ENCODE data around the gene APOLD1. TPM values are rescaled to one million over a fixed set of nuclear protein-coding genes. Genes with fewer than 3 reads are reported as not detected.
A peak's percentile ranks its signal among the peaks of the same experiment; 100 is the strongest.
"Not testable (repeated sequence)": the region's sequence is repeated elsewhere in the genome, so short reads cannot be mapped to it uniquely, and the experiment has no call there.

The APOLD1 gene
- total RNA-seq, 1 donor from 2014 or later, result 31.9 TPM

DNA sequence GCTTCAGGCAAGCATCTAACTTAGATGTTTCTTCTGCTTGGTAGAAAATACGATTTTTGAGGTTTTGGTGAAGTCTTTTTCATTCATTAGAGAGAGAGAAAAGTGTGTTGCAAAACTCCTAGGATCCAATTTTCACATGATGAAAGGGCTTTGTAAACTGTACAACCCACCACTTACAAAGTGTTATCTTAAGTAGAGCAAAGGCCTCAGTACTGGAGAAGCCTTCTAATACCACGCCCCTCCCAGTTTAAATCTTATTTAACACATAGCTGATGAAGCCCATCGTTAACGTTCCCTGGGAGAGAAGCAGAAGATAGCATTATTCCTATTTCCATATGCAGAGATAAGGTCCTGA is 869 bp downstream of the APOLD1 start:
- DNase-seq (ENCODE audit: low read depth in 2 of 2), result no peak

DNA sequence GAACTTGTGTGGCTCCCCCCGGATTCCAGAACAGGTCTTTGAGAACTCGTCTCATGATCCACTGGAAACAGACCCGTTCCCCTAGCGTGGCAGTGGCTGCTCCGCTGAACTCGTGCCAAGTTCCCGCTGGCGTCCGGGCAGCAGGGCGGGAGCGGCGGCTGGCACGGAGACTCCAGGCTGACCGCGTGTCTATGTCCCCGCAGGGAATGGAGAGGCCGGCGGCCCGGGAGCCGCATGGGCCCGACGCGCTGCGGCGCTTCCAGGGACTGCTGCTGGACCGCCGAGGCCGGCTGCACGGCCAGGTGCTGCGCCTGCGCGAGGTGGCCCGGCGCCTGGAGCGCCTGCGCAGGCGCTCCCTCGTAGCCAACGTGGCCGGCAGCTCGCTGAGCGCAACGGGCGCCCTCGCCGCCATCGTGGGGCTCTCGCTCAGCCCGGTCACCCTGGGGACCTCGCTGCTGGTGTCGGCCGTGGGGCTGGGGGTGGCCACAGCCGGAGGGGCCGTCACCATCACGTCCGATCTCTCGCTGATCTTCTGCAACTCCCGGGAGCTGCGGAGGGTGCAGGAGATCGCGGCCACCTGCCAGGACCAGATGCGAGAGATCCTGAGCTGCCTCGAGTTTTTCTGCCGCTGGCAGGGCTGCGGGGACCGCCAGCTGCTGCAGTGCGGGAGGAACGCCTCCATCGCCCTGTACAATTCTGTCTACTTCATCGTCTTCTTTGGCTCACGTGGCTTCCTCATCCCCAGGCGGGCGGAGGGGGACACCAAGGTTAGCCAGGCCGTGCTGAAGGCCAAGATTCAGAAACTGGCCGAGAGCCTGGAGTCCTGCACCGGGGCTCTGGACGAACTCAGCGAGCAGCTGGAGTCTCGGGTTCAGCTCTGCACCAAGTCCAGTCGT is 1.5 kb downstream of the APOLD1 start:
- peak; percentile 90 to 91 for DNase-seq (ENCODE audit: low read depth in 2 of 2)

DNA sequence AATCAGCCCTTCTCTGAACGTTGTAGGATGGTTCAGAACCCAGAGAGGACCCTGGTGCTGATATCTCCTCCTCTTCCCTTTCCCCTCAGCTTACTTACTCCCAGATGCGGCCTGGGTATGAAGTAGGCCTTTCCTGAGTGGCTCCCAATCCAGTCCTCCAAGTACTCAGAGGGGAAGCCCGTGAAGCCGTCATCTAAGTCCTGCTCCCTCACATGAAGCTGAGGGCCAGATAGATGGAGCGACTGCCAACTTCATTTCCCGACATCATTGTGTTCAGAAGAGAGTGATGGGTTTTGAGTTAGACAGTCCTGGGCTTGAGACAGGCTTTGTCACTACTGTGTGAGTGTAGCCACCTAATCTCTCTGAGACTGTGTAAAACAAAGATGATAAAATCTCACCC is 2.7 kb downstream of the APOLD1 start:
- peak; percentile 42 to 85 for DNase-seq (ENCODE audit: low read depth in 2 of 2)

DNA sequence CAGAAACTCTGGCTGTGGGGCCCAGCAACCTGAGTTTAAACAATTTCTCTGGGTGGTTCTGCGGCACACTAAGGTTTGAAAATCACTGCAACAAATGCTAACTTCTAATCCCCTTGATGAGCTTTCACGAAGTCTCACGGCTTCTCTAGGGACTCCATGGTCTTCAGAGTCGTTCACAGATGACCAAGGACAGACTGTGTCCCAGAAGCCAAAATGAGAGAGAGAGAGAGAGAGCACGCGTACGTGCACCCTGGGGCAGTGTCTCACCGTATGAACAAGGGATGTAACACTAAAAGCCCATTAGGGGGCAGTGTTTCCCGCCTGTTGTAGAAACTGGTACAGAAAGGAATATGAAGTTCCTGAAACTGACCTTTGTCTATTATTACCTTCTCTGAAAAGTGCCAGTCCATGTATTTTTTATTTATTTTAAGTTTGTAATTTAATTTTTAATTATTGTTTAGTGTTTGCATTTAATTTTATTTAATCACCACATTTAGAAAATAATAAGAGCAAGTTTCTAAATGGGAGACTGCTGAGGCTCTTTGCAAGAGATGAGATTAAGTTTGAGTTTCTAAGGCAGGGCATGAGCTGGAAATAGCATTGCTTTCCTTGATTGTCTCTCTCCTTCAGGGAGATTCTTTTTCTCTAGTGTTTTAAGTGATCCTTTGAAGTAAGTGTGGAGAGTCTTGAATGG is 3.4 kb downstream of the APOLD1 start:
- peak; percentile 90 to 91 for DNase-seq (ENCODE audit: low read depth in 2 of 2)

DNA sequence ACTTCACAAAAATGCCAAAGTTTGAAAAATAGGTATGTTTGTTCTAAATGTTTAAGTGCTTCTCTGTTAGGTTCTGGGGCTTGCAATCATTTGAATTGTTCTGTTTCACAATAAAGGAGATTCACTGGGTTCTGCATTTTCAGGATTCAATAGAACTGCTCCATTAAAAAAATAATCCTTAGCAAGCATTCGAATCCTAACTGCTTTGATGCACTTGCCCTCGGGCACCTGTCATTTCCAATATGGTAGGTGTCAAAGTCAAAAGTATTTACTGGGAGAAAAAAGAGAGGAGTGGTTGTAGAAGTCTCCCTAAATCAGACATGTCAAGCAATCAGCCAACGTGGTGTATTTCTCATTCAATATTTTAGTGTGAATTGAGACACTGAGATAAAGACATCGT is 5.5 kb downstream of the APOLD1 start:
- DNase-seq (ENCODE audit: low read depth in 2 of 2), result no peak

DNA sequence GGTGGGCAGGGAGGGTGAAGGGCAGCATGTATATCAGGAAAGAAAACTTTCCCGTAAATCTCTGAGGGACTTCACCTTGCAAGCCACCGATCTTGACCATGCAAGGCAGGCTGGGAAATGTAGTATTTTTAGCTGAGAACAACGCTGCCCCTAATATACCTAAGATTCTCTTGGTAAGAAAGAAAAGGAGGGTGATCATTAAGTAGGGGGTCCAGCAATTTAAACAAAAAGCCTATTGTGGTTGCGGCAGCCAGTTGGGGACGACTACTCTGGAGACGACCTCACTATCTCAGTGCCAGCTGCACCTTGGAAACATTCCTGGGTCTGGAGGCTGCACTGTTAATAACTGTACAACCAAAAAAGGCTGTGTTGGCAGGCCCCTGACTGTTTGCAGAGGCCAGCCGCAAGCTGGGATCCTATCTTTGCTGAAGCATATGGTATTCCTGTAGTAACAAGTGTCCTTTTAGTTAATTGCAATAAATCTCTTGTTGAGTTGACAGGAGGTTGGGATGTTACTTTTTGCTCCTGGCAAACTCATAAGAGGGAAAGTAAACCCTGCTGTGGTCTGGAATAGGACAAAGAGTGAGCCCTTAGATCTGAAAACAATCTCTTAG is 6.4 kb downstream of the APOLD1 start:
- peak; percentile 30 to 43 for DNase-seq (ENCODE audit: low read depth in 2 of 2)

DNA sequence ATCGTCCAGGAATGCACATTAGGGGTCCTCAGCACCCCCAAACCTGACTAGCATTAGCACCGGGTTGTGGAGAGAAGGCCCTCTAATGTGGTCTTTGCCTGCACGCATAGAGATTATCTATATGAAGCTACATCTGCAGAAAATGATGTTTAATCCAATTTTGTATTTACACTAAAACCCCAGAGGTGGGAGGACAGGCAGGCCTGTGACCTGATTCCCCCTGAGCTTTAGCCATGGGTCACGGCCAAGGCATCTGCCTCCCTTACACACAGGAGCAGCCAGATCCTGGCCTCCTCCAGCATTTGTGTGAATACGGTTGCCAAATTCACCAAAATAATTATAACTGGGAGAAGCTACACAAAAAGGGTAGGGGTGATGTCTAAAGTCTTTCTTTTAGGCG is 7.0 kb downstream of the APOLD1 start:
- no peak for DNase-seq (ENCODE audit: low read depth in 2 of 2)

DNA sequence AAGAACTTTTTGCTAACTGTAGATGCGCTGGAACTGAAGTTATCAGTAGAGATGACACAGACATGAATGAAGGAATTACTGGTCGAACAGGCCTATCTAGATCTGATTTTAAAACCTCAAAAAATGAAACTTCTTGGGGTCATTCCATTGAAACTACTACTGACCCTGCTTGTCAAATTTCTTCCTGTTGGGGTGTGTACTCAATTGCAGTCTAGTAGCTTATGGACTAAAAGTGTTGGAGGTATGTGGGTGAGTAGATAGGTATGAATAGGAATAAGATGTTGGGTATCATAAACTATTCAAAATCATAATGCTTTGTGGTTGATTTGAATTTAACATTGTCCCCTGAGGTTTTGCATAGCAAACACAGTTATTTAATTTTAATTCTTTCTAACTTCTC is 9.2 kb downstream of the APOLD1 start:
- no peak for DNase-seq (ENCODE audit: low read depth in 2 of 2)

DNA sequence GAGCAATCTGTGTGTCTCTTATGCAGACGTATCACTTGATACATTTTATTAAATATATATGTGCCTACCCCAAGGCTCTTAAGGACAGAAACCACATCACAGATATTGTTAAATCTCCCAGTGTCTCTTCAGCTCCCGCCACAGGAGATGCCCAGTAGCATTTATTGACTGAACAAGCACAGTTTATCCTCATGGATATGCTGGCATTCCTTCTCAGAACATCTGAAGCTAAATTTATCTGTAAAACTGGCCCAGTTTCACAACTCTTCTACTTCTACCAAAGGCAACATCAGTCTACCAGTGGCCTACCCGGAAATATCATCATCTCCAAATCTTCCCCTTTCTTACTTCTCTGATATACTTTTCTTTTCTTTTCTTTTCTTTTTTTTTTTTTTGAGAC is 10.7 kb downstream of the APOLD1 start:
- no peak for DNase-seq (ENCODE audit: low read depth in 2 of 2)

DNA sequence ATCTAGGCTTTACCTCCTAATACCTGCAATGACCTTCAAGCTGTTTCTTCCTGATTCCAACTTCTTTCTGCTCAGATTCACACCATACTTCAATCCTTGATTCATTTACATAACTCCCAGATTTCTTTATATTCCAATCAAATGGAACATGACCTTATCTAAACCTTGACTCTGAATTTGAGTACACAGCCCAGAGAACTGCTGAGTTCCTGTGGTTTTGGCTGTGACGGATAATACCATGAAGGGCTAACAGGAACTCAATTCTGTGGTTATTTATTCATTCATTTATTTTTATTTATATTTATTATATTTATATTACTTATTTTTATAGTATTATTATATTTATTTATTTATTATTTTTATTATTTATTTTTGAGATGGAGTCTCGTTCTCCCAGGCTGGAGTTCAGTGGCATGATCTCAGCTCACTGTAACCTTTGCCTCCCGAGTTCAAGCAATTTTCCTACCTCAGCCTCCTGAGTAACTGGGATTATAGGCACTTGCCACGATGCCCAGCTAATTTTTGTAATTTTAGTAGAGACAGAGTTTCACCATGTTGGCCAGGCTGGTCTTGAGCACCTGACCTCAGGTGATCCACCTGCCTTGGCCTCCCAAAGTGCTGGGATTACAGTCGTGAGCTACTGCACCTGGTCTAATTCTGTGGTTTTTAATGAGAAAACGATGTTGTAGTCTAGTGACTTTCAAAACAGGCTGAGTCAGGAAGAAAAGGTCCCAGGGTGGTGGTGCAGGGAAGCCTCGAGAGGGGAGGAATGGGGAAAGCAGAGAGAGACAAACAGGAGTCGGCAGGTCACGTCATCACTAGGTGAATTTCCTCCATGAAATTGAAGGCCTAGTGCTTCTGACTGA is 11.7 kb downstream of the APOLD1 start:
- DNase-seq (ENCODE audit: low read depth in 2 of 2), result no peak

DNA sequence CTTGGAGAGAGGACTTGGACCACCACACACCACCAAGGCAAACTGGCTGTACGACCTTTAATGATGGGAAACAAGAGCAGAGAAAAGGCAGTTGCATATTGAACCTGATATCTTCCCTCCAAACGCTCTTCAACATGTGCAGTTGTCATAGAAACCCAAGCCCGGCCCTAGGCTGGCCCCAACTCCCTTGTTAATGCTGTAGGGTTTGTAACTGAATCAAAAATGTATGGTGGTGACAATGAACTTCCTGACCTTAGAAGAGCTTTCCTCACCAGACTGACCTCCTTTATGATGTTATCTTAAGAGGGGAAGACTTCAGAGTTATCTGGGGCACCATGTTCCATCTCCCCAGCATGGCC is 12.3 kb downstream of the APOLD1 start:
- DNase-seq (ENCODE audit: low read depth in 2 of 2), result no peak

DNA sequence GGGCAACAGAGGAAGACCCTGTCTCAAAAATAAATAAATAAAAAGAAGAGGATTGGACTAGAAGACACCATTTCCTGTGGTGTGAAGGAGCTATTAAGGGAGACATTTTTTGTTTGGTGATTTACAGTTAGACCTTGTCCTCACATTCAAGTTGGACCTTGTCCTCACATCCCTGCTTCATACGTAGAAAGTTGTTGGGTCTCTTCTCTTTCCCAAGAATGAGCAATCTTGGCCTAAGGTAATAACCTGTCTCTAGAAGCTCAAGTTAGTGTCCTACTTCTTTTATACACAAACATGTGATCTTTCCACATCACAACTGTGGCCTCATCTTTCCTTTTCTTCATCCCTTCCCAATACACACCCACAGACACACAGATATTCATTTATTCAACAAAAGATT is 13.0 kb downstream of the APOLD1 start:
- DNase-seq (ENCODE audit: low read depth in 2 of 2), result no peak

DNA sequence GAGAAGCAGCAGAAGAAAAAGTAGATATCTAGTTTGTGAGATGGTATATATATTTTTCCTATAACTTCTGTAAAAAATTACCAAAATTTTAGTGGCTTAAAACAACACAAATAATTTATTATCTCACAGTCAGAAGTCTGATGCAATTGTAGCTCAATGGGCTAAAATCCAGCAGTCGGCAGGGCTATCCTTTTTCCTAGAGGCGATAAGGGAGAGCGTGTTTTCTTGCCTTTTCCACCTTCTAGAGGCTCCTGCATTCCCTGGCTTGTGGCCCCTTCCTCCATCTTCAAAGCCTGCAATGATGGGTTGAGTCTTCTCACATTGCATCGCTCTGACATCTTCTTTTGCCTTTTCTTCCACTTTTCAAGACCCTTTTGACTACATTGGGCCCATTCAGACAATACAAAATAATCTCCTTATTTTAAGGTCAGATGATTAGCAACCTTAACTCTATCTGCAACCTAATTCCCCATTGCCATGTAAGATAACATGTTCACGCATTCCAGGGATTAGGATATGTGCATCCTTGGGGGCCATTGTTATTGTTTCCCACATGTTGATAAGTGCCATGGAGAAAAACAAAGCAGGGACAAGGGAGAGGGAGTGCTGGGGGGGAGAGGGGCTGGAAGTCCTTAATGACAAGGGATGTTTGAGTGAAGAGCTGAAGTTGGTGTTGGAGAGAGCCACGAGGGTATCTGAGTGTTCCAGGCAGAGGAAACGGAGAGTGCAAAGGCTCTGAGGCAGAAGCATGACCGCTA is 13.9 kb downstream of the APOLD1 start:
- DNase-seq (ENCODE audit: low read depth in 2 of 2), result no peak

DNA sequence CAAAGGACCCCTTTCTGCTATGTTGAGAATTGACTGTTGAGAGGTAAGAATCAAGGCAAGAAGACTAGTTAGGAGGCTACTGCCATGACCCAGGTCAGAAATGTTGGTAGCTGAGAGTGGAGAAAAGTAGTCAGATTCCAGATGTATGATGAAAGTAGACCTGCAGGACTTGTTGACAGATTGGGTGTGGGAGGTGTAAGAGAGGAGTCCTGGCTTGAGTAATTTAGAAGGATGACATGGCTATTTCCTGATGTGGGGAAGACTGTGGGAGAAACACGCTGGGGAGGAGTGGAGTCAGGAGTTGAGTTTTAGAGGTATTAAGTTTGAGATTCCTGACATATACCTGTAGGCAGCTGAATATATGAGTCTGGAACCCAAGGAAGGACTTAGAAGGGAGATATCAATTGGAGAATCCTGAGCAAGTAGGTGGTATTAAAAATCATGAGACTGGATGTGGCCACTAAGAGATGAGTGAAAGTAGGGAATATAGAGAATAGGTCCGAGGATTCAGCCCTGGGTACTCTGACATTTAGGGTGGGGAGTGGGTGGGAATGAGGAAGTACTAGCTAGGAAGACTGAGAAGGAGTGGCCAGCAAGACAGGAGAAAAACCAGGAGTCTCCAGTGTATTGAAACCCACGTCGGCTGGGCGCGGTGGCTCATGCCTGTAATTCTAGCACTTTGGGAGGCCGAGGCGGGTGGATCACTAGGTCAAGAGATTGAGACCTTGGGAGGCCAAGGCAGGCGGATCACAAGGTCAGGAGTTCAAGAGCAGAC is 15.1 kb downstream of the APOLD1 start:
- peak in 1 of 2 donors; percentile 17 for DNase-seq (ENCODE audit: low read depth in 2 of 2)

DNA sequence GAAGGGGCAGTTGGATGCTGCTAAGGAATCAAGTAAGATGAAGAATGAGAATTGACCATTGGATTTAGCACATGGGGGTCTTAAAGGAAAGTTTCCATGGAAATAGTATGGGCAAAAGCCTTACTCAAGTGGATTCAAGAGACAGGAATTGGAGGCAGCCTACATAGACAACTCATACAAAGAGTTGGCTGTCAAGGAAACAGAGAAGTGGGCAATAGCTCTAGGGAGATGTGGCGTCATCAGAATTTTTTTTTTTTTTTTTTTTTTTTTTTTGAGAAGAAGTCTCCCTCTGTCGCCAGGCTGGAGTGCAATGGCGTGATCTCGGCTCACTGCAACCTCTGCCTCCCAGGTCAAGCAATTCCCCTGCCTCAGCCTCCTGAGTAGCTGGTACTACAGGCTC is 16.2 kb downstream of the APOLD1 start:
- DNase-seq (ENCODE audit: low read depth in 2 of 2), result not testable (repeated sequence)

DNA sequence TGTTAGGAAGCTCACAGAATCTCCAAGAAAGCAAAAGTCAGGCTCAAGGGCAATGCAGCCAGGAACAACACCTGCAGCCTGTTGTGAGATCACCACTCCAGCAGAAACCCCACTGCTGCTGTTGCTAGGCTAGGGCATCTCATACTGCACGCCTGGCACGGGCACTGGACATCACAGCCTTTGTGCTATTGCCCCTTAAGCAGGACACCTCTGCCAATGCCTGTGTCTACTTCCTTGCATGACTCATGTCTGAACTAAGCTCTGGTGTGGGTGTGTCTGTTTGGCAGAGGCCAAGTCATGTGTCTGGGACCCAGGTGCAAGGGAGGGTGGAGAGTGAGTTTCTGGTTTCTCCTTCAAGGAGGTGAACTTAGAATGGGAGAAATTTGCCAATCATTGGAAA is 17.7 kb downstream of the APOLD1 start:
- DNase-seq (ENCODE audit: low read depth in 2 of 2), result peak; percentile 77 to 95

DNA sequence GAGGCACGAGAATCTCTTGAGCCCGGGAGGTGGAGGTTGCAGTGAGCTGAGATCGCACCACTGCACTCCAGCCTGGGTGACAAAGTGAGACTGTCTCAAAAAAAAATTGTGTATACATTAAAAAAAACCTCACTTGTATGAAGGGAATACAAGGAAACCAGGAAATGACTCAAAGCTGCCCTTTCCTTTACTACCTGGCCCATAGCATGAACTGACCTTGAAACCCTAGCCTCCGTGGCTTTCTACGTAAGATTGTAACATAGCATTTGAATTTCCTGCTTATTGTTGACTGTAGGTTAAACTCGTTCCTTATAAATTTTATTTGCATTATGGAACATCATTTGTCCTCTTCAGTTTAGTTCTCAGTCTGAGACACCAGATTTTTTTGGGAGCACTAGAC is 18.6 kb downstream of the APOLD1 start:
- peak; percentile 69 to 86 for DNase-seq (ENCODE audit: low read depth in 2 of 2)

DNA sequence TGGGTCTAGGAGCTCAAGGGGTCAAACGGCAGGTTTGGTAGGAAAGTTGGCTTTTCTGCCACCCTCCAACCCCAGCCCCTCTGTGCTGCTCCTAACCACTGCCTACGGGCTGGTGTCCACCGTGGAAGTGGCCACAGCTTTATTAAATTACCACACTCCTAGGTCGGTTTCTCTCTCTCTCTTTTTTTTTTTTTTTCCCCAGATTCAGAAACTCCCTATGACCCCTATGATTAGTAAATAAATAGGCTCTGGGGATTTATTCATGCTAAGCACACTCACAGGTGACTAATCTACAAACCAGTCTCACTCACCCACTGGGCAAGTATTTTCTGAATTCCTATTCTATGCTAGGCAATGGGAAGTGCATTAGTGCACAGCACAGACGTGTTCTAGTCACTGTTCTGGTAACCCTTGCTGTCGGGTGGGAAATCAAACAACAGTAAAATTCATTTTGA is 19.0 kb downstream of the APOLD1 start:
- peak; percentile 45 to 84 for DNase-seq (ENCODE audit: low read depth in 2 of 2)

DNA sequence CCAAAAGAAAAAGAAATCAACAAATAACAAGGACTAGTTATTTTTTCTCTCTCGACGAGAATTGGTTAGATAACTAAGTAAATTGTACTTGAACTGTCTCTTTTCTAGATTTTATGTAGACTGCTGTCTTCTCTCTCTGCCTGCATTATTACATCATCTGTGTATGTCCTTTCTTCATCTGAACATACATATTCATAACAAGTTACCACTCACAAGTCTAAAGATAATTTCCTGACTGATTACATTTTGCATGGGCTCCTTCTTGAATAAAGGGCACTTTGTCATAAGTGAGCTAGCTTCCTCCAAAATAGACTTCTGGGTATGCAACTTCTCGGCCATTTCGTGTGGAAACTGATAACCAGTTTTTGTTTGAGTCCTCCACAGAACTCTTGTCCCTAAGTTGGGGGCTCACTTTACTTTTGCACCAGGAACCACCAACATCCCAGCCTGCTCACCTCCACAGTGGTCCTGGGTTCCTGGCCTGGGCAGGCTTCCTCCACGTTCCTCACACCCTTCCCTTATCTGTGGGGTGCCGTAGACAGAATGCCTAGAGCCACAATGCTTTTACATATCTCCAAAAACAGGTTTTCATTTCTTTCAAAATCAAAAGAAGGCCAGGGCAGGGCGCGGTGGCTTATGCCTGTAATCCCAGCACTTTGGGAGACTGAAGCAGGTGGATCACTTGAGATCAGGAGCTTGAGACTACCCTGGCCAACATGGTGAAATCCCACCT is 21.5 kb downstream of the APOLD1 start:
- peak in 1 of 2 donors; percentile 13 for DNase-seq (ENCODE audit: low read depth in 2 of 2)
